HepG2 (cell line): Measurements from ENCODE around the gene MPLKIP. TPM values are rescaled to one million over a fixed set of nuclear protein-coding genes. Genes with fewer than 3 reads are reported as not detected.
A peak's percentile ranks its signal among the peaks of the same experiment; 100 is the strongest.
"Not testable (repeated sequence)": the region's sequence is repeated elsewhere in the genome, so short reads cannot be mapped to it uniquely, and the experiment has no call there.

ENCODE experiments used
- ATAC-seq: fragments of 200-7000 bp; cut with Tn5 transposase; 3 replicates; pipeline ENCODE4 v1.9.1; 2020; ENCODE audit warnings: mild to moderate bottlenecking, moderate library complexity
- BruUV-seq: library from RNA; stranded (reverse); fragments of 400-500 nt; replicated peaks from 2 replicates; lab custom pipeline; 2021; lab: Mats Ljungman, UMichigan
- CTCF ChIA-PET: fragments of 300-600 bp; formaldehyde crosslinking; extraction: SDS; loops from one replicate; lab custom pipeline; 2021; ENCODE audit warnings: low total read pairs, inconsistent platforms, low intra/inter-chr PET ratio; lab: Yijun Ruan, JAX
- POLR2A ChIA-PET: fragments of 350-600 bp; sonication (Branson Sonifier 250); formaldehyde crosslinking; loops from one replicate; lab custom pipeline; 2020; ENCODE audit warnings: antibody characterized with exemption, inconsistent platforms; lab: Yijun Ruan, JAX
- DNase-seq: peaks from one replicate; pipeline ENCODE4 v3.0.0-alpha.2; 2015; ENCODE audit warnings: low spot score
- FAIRE-seq: peaks from 3 replicates; lab custom pipeline; 2011; peaks lifted over from hg19 to GRCh38; lab: Jason Lieb, UNC
- H2AFZ ChIP-seq: one replicate; pipeline ENCODE4 v1.6.1; 2011; ENCODE audit warnings: low read length, inconsistent platforms
- H3K27ac ChIP-seq: fragments of 300-600 bp; 3 replicates; pipeline ENCODE4 v1.8.0; 2011; ENCODE audit warnings: mixed run types, mild to moderate bottlenecking, mixed read lengths, low read length, inconsistent platforms; ENCODE audit not compliant: insufficient read depth; ENCODE audit errors: extremely low read length
- H3K27me3 ChIP-seq, 2 experiments: fragments of 200-600 bp in 1 of 2; 2 replicates in 1 of 2; 3 replicates in 1 of 2; pipeline versions ENCODE4 v1.6.0 to v1.8.0; 2011; ENCODE audit warnings: low read length in 2 of 2, mild to moderate bottlenecking in 2 of 2, moderate library complexity in 2 of 2, inconsistent platforms in 1 of 2; ENCODE audit not compliant: insufficient read depth in 2 of 2, control insufficient read depth in 1 of 2
- H3K36me3 ChIP-seq, 2 experiments: fragments of 200-600 bp in 1 of 2; replicated peaks in 1 of 2; 2 replicates in 1 of 2; 3 replicates in 1 of 2; pipeline versions ENCODE4 v1.5.1 to v1.8.0; 2011; ENCODE audit warnings: low read length in 2 of 2, inconsistent platforms in 1 of 2; ENCODE audit not compliant: insufficient read depth in 2 of 2, control insufficient read depth in 1 of 2
- H3K4me1 ChIP-seq: 2 replicates; pipeline ENCODE4 v1.5.1; 2012; ENCODE audit warnings: low read length, inconsistent platforms; ENCODE audit not compliant: insufficient read depth
- H3K4me2 ChIP-seq: 2 replicates; pipeline ENCODE4 v1.6.0; 2011; ENCODE audit warnings: low read depth, low read length, inconsistent platforms
- H3K4me3 ChIP-seq, 3 experiments: fragments of 200-600 bp in 1 of 3; sonication (generic), shearing (Covaris generic) in 1 of 3; replicated peaks in 1 of 3; 2 replicates each; pipeline ENCODE4 v1.5.1; 2011 to 2016; ENCODE audit warnings: low read length in 3 of 3, inconsistent platforms in 2 of 3, low read depth in 2 of 3, mild to moderate bottlenecking in 2 of 3, control low read depth in 1 of 3, mixed read lengths in 1 of 3; ENCODE audit not compliant: insufficient read depth in 1 of 3
- H3K79me2 ChIP-seq: one replicate; pipeline ENCODE4 v1.6.1; 2011; ENCODE audit warnings: low read length, inconsistent platforms; ENCODE audit not compliant: insufficient read depth
- H3K9ac ChIP-seq: 2 replicates; pipeline ENCODE4 v1.6.0; 2011; ENCODE audit warnings: mild to moderate bottlenecking, low read depth, low read length, inconsistent platforms; ENCODE audit not compliant: insufficient read depth
- H3K9me3 ChIP-seq: 2 replicates; pipeline ENCODE4 v1.5.1; 2012; ENCODE audit warnings: mild to moderate bottlenecking, low read length
- H4K20me1 ChIP-seq: 2 replicates; pipeline ENCODE4 v1.6.0; 2011; ENCODE audit warnings: inconsistent platforms, mild to moderate bottlenecking, low read length, moderate library complexity; ENCODE audit not compliant: insufficient read depth
- HMG20A ChIP-seq: IDR thresholded peaks from 2 replicates; pipeline ENCODE4 v1.6.1; 2016; ENCODE audit warnings: borderline replicate concordance
- KDM6A ChIP-seq: IDR thresholded peaks from 2 replicates; pipeline ENCODE4 v1.6.1; 2016; ENCODE audit warnings: low read depth
- SIX1 ChIP-seq: sonication (generic); formaldehyde crosslinking; IDR thresholded peaks from 2 replicates; pipeline ENCODE4 v1.4.0; 2020; ENCODE audit warnings: missing genetic modification reagents, borderline replicate concordance
- WGBS: methylation state at CpG from one replicate; pipeline ENCODE4 v1.1.6; 2017; ENCODE audit warnings: low lambda C conversion rate; 5-methylcytosine and 5-hydroxymethylcytosine counted together
- in situ Hi-C: cut with HindIII; loops from 2 replicates; pipeline ENCODE4 v1.10.0; 2017; ENCODE audit warnings: low pct_unique_long_range_greater_than_20kb; ENCODE audit not compliant: extremely low pct_ligation_motif_present
- intact Hi-C: fragments of 100-400 bp; cut with micrococcal nuclease; formaldehyde crosslinking; loops from one replicate; pipeline ENCODE4 v1.10.0; 2022; ENCODE audit not compliant: unreplicated experiment
- polyA plus RNA-seq, 8 experiments: library from polyadenylated mRNA; depleted of rRNA in 3 of 8; stranded (reverse) in 7 of 8; unstranded in 1 of 8; fragments of >200 nt; fragmentation: Illumina TruSeq in 4 of 8; extraction: Trizol in 4 of 8; gene quantifications; 2 replicates each; pipeline versions ENCODE4 v1.2.1 to v1.2.3, GENCODE V29; 2011 to 2016; ENCODE audit warnings: low read depth in 4 of 8, missing spikeins in 1 of 8, mixed read lengths in 1 of 8; ENCODE audit not compliant: insufficient read depth in 1 of 8
- total RNA-seq, 5 experiments: library from RNA; depleted of rRNA; stranded (reverse); fragments of >200 nt; fragmentation: Illumina TruSeq; extraction: Trizol; gene quantifications; 2 replicates each; pipeline ENCODE4 v1.2.3, GENCODE V29; 2016; ENCODE audit warnings: low read depth in 1 of 5
- TF ChIP-seq, protein P1 (sequence below): sonication (generic); formaldehyde crosslinking; IDR thresholded peaks from 2 replicates; pipeline ENCODE4 v1.9.0; 2021; ENCODE audit warnings: missing genetic modification reagents, mild to moderate bottlenecking, borderline replicate concordance
- TF ChIP-seq, protein P2 (sequence below): sonication (generic); formaldehyde crosslinking; IDR thresholded peaks from 2 replicates; pipeline ENCODE4 v1.4.0; 2020; ENCODE audit warnings: mild to moderate bottlenecking, missing genetic modification reagents

The MPLKIP gene
- total and polyA plus RNA-seq, 2 of the 13 experiments (the other 11 are each of a cell fraction or from before 2014, with no cell fraction given), result 40.1 to 45.7 TPM

DNA sequence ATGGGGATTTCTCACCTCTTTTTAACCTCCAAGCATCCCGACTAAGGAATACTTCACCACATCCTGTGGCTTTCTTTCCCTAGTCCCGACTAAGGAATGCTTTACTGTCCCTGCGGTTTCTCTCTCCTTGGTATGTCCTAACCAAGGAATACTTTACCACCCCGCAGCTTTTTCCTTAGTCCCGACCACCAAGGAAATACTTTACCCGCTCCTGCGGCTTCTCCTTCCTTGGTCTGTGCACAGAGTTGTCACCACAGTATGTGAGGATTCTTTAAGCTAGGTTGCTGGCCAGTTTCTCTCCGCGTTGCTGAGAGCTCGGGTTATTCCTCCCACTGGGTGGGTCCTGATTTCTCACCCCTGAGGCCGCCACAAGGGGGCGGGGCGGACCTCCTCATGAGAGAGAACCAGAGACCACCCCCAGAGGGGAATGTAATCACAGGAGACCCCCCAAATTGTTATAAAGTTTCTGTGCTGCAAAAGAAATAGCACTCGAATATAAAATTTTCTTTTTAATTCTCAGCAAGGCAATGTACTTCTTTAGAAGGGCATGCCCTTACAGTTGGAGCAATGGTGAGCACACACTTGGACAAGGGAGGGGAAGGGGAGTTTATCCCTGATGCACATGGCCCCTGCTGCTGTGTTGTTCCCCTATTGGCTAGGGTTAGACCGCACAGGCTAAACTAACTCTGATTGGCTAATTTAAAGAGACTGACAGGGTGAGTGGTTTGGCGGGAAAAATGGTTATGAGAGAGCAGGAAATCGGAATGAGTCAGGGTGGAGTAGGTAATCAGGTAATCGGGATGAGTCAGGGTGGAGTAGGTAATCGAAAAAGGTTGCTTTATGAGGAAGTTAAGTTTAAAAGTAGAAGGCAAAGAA is 13.2 kb upstream of the MPLKIP start:
- WGBS, result 91% methylated on average over 19 of the region's 19 CpGs
- Histone ChIP-seq H3K9ac (no peak overlapping the region), H2AFZ (no peak overlapping the region), H3K9me3 (no peaks in the 10 kb centered on the region), H3K27ac (no peak overlapping the region), H3K27me3 (no peaks in the 10 kb centered on the region), H4K20me1 (no peaks in the 10 kb centered on the region), H3K4me1 (no peaks in the 10 kb centered on the region), H3K79me2 (no peaks in the 10 kb centered on the region), H3K4me2 (no peak overlapping the region), H3K36me3 (no peaks in the 10 kb centered on the region), H3K4me3 (no peak overlapping the region)
- DNase-seq (no peak), FAIRE-seq (no peak), ATAC-seq (no peak)
- no TSS peak for BruUV-seq
- POLR2A ChIA-PET, result no interaction called here
- no peak for TF ChIP-seq HMG20A (CRISPR knock-in tag)
- TF ChIP-seq, protein P1, sequence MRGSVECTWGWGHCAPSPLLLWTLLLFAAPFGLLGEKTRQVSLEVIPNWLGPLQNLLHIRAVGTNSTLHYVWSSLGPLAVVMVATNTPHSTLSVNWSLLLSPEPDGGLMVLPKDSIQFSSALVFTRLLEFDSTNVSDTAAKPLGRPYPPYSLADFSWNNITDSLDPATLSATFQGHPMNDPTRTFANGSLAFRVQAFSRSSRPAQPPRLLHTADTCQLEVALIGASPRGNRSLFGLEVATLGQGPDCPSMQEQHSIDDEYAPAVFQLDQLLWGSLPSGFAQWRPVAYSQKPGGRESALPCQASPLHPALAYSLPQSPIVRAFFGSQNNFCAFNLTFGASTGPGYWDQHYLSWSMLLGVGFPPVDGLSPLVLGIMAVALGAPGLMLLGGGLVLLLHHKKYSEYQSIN (CRISPR knock-in tag), result no peak
- TF ChIP-seq, protein P2, sequence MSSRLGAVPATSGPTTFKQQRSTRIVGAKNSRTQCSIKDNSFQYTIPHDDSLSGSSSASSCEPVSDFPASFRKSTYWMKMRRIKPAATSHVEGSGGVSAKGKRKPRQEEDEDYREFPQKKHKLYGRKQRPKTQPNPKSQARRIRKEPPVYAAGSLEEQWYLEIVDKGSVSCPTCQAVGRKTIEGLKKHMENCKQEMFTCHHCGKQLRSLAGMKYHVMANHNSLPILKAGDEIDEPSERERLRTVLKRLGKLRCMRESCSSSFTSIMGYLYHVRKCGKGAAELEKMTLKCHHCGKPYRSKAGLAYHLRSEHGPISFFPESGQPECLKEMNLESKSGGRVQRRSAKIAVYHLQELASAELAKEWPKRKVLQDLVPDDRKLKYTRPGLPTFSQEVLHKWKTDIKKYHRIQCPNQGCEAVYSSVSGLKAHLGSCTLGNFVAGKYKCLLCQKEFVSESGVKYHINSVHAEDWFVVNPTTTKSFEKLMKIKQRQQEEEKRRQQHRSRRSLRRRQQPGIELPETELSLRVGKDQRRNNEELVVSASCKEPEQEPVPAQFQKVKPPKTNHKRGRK (CRISPR knock-in tag), result no peak
- no peak for TF ChIP-seq KDM6A (CRISPR knock-in tag)
- no peak for TF ChIP-seq SIX1 (CRISPR knock-in tag)
- CTCF ChIA-PET, result no interaction called here
- intact Hi-C loops, result no loop called here
- in situ Hi-C loops, result no loop called here

DNA sequence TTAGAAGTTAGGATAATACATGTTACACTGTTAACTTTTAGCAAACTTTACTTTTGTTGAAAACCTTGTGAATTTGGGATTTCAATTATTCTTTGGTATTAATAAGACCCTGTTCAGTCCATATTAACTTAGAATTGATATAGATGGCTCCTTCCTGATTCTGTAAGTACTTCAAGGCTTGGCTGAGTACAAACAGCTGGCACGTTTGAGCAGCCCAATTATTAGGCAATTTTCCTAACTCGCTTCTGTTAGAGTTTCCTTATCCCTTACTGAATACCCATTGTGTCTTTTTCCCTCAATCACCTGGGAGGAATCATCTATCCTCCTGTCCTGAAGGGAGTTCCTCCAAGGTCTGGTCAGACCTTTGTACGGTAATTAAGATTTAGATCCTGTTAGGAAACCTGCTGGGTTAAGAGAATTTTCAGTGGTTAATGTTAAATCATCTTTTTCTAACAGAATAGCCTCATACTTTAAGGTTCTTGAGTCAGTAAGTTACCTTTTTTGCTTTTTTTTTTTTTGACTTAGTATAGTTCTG is 11.2 kb upstream of the MPLKIP start:
- intact Hi-C loops, H3K27me3 ChIP-seq, H3K36me3 ChIP-seq, BruUV-seq, H3K4me3 ChIP-seq, H3K4me1 ChIP-seq, H3K4me2 ChIP-seq, FAIRE-seq, ATAC-seq, H2AFZ ChIP-seq, H3K79me2 ChIP-seq, H4K20me1 ChIP-seq, CTCF ChIA-PET, POLR2A ChIA-PET, H3K9ac ChIP-seq, DNase-seq, H3K27ac ChIP-seq, in situ Hi-C loops, H3K9me3 ChIP-seq: not testable (repeated sequence)
- 95% methylated on average over 3 of the region's 3 CpGs for WGBS

DNA sequence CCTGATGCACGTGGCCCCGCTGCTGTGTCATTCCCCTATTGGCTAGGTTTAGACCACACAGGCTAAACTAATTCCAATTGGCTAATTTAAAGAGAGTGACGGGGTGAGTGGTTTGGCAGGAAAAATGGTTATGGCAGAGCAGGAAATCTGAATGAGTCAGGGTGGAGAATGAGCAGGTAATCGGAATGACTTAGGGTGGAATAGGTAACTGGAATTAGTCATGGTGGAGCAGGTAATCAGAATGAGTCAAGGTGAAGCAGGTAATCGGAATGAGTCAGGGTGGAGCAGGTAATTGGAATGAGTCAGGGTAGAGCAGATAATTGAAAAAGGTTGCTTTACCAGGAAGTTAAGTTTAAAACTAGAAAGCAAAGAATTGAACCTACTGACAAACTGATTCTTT is 7.5 kb upstream of the MPLKIP start:
- H2AFZ ChIP-seq, CTCF ChIA-PET, ATAC-seq, POLR2A ChIA-PET, DNase-seq, in situ Hi-C loops, intact Hi-C loops, H3K4me3 ChIP-seq, H3K27ac ChIP-seq, H3K4me1 ChIP-seq, FAIRE-seq, H3K36me3 ChIP-seq, H4K20me1 ChIP-seq, H3K9ac ChIP-seq, H3K27me3 ChIP-seq, H3K79me2 ChIP-seq, H3K4me2 ChIP-seq, H3K9me3 ChIP-seq: not testable (repeated sequence)
- BruUV-seq, result TSS peak; percentile 26
- 95% methylated on average over 5 of the region's 5 CpGs for WGBS
